ENCODE results near the gene TESK2. TPM values are rescaled to one million over a fixed set of nuclear protein-coding genes. Genes with fewer than 3 reads are reported as not detected.

The TESK2 gene
- total RNA-seq, 1 experiment from 2014 or later, result 13.8 TPM

DNA sequence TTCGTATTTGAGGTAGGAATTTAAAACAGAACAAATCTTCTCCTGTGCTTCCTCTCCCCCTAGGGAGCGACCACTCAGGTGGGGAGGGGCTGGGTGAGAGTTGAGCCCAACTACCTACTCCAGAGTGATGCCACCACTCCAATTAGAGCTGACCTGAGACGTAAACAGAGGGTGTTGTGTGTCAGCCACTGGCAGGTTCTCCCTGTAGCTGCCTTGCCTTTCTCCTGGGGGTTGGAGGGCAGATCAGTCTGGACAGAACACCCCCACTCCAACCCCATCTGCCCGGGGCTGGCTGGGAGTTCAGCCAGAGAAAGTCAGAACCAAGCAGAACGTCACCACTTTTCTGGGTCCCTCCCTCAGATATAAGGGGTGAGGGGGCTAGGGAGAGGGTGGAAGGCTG is 162.3 kb downstream of the TESK2 start:
- H3K4me1 ChIP-seq (replicated peaks; ENCODE audit: insufficient read depth), result peaks cover 41% of the 10 kb centered on the region
- peak overlapping the region; percentile 85 for H3K4me3 ChIP-seq
- BruUV-seq (replicated peaks), result TSS peak; percentile 11
- peak overlapping the region; percentile 96 for H3K4me2 ChIP-seq
- ChIA-PET POLR2A (ENCODE audit: unreplicated experiment) (interaction anchor here (0.6 to 1.5 kb wide), 5 partner anchors 12 to 113 kb away, joined by 3 to 14 read pairs (median 4); partner anchors contain the start of genes MUTYH and TOE1), CTCF (interaction anchor here (0.9 to 1.4 kb wide), 2 partner anchors 20 to 25 kb away, joined by 7 to 10 read pairs; no protein-coding TSS in a partner anchor)
- no peaks in the 10 kb centered on the region for H3K27me3 ChIP-seq (ENCODE audit: insufficient read depth, low read depth)
- intact Hi-C loops (cut with micrococcal nuclease; ENCODE audit: unreplicated experiment), result loop anchor here (1.0 to 5.0 kb wide), 3 partner anchors 12 to 854 kb away; partner anchors contain the start of genes MUTYH and TOE1
- H3K9me3 ChIP-seq (ENCODE audit: insufficient read depth, low read depth), result no peaks in the 10 kb centered on the region
- H3K79me2 ChIP-seq (ENCODE audit: low read depth), result peaks cover 26% of the 10 kb centered on the region
- H3K27ac ChIP-seq, result peak overlapping the region; percentile 77
- H3K36me3 ChIP-seq (ENCODE audit: low read depth), result 0 out of 2 replicates have a peak, but pooled peaks cover 9% of the 10 kb centered on the region
- H3K9me2 ChIP-seq (ENCODE audit: insufficient read depth), result no peaks in the 10 kb centered on the region
- TF ChIP-seq, protein P1, sequence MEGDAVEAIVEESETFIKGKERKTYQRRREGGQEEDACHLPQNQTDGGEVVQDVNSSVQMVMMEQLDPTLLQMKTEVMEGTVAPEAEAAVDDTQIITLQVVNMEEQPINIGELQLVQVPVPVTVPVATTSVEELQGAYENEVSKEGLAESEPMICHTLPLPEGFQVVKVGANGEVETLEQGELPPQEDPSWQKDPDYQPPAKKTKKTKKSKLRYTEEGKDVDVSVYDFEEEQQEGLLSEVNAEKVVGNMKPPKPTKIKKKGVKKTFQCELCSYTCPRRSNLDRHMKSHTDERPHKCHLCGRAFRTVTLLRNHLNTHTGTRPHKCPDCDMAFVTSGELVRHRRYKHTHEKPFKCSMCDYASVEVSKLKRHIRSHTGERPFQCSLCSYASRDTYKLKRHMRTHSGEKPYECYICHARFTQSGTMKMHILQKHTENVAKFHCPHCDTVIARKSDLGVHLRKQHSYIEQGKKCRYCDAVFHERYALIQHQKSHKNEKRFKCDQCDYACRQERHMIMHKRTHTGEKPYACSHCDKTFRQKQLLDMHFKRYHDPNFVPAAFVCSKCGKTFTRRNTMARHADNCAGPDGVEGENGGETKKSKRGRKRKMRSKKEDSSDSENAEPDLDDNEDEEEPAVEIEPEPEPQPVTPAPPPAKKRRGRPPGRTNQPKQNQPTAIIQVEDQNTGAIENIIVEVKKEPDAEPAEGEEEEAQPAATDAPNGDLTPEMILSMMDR (conservative IDR thresholded peaks at IDR 0.05), result no peak
- TF ChIP-seq EZH2 (IDR thresholded peaks at IDR 0.05; ENCODE audit: low read depth), result no peak
- no peaks in the 10 kb centered on the region for H4K20me1 ChIP-seq (ENCODE audit: insufficient read depth)
- H3F3A ChIP-seq (ENCODE audit: insufficient read depth, low read depth), result peaks cover 34% of the 10 kb centered on the region
- H2AFZ ChIP-seq, result no peak overlapping the region
- no peak for DNase-seq

DNA sequence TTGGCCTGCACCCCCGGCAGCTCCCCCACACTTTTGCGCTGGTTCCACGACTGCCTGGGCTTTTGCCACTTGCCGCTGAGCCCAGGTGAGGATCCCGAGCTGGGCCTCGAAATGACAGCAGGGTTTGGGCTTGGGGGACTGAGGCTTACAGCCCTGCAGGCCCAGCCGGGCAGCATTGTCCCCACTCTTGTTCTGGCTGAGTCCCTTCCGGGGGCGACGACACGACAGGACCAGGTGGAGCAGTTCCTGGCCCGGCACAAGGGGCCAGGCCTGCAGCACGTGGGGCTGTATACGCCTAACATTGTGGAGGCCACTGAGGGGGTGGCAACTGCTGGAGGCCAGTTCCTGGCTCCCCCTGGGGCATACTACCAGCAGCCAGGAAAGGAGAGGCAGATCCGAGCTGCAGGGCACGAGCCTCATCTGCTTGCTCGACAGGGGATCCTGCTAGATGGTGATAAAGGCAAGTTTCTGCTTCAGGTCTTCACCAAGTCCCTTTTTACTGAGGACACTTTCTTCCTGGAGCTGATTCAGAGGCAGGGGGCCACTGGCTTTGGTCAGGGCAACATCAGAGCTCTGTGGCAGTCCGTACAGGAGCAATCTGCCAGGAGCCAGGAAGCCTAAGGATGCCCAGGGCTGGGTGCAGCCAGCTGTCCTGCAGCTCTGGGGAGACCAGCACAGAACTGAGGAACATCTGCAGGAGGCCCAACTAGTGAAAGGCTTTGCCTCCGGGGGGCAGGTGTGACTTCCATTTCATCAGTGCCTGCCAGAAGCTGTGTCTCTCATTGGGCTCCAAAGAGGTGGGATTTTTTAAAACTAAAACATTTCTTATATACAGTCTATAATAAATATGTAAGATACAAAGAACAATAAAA is 163.1 kb downstream of the TESK2 start:
- Histone ChIP-seq H3K4me3 (peak overlapping the region; percentile 85), H2AFZ (peak overlapping the region; percentile 91; the same call in 1 of the 2 replicates)
- intact Hi-C loops (cut with micrococcal nuclease; ENCODE audit: unreplicated experiment), result loop anchor here (5.0 kb wide), 1 partner anchor 854 kb away; no protein-coding TSS in a partner anchor

More for the DNA sequence above, 163.1 kb downstream of the TESK2 start:
- Histone ChIP-seq H3K79me2 (ENCODE audit: low read depth) (peaks cover 26% of the 10 kb centered on the region), H3K9me2 (ENCODE audit: insufficient read depth) (no peaks in the 10 kb centered on the region), H3K27me3 (ENCODE audit: insufficient read depth, low read depth) (no peaks in the 10 kb centered on the region), H3K9me3 (ENCODE audit: insufficient read depth, low read depth) (no peaks in the 10 kb centered on the region), H3F3A (ENCODE audit: insufficient read depth, low read depth) (peaks cover 34% of the 10 kb centered on the region), H4K20me1 (ENCODE audit: insufficient read depth) (no peaks in the 10 kb centered on the region), H3K36me3 (ENCODE audit: low read depth) (0 out of 2 replicates have a peak, but pooled peaks cover 9% of the 10 kb centered on the region), H3K4me2 (peak overlapping the region; percentile 96), H3K4me1 (replicated peaks; ENCODE audit: insufficient read depth) (peaks cover 41% of the 10 kb centered on the region), H3K27ac (peak overlapping the region; percentile 77)
- ChIA-PET CTCF (interaction anchor here (1.2 kb wide), 1 partner anchor 12 kb away, joined by 3 read pairs; the partner anchor contains the start of gene TOE1), POLR2A (ENCODE audit: unreplicated experiment) (interaction anchor here (0.6 to 1.3 kb wide), 4 partner anchors 8 to 358 kb away, joined by 3 to 11 read pairs (median 4); no protein-coding TSS in a partner anchor)
- no peak for DNase-seq
- no TSS peak for BruUV-seq (replicated peaks)
- TF ChIP-seq, protein P1 (conservative IDR thresholded peaks at IDR 0.05), result no peak
- TF ChIP-seq EZH2 (IDR thresholded peaks at IDR 0.05; ENCODE audit: low read depth), result no peak

Measured in PC-9 (cell line).